SKM-1 treated with dmso at 0.1 percent for 144 hours (cell line): ENCODE results near the gene FBXO9.

Experiments
- DNase-seq: peaks from one replicate; lab custom pipeline; 2025; ENCODE audit not compliant: unreplicated experiment; lab: John Stamatoyannopoulos, UW

FBXO9 gene

DNA sequence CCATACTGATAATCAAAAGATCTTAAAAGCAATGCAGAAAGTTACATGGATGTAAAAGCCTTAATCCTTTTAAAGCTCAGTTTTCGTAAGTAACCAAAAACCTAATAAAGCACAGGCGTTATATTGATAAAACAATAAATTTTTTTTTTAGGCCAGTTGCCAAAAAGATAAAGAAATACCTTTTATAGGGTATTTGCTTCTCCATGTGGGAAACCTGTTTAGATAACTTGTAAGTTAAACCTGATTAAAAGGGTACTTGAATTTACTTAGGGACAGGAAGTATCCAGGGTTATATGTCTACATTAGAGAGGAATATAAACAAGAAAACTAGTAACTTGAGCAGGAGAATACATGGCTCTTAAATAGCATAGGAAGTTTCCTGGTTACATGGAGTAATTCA, 21.1 kb downstream of the FBXO9 start:
- DNase-seq, result no peak

- DNase-seq, result no peak
These were observed 24.7 kb downstream of the FBXO9 start for GRCh38 chr6:53089948-53090347.

DNA sequence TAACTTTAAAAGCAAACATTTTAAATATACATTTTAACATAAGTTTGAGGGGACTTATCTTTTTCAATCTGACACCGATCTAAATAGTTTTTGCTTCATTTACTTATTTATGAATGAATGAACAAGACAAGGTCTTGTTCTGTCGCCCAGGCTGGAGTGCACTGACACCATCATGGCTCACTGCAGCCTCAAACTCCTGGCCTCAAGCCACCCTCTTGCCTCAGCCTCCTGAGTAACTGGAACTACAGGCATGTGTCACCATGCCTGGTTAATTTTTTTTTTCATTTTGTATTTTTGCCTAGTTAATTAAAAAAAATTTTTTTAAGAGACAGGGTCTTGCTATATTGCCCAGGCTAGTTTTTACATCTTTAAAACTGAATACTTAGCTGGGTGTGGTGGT, 25.4 kb downstream of the FBXO9 start:
- DNase-seq, result no peak

DNA sequence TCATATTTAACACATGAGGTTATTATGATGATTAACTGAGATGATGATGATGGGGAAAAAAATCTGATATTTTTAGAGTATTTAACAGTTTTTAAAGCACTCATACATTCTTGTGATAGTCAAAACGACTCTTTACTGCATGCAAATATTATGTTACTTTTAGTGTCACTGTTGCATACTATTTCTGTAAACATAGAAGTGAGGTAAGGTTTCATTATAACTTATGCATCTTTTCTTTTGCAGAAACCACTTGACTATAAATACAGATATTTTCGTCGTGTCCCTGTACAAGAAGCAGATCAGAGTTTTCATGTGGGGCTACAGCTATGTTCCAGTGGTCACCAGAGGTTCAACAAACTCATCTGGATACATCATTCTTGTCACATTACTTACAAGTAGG, 30.1 kb downstream of the FBXO9 start:
- no peak for DNase-seq

GRCh38 chr6:53095716-53096115, 30.5 kb downstream of the FBXO9 start:
- no peak for DNase-seq

- DNase-seq, result no peak
These were observed 35.4 kb downstream of the FBXO9 start for GRCh38 chr6:53100561-53100960.

- DNase-seq, result no peak
These were observed 35.8 kb downstream of the FBXO9 start for GRCh38 chr6:53101006-53101405.

DNA sequence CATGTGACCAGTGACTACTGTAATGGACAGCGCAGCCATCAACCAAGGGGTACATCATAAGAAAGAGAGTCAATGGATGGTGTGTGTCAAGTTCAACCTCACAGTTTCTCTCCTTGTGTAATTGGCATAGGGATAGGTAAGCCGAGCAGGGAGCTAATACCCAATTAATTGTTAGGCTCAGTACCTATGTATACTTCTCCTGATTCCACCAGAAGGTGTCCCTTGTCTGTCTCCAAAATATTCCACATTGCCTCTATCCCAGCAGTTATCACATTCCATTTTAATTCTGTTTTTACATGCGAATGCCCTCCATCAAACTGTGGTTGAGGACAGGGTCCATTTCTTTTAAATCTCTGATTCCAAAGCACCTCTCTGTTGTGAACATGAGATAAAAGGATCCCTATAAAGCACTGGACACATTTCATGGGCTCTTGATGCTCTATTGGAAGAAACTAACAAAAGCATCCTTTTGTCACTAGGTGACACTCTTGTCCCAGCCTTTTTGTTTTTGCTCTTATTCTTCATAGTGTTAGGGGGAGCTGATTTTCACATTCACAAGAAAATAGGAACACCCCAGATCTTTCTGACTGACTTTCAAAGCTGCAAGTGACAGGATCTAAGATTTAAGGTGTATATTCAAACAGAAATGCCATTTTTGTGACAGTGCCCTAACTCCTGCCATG, 38.9 kb downstream of the FBXO9 start:
- no peak for DNase-seq

DNA sequence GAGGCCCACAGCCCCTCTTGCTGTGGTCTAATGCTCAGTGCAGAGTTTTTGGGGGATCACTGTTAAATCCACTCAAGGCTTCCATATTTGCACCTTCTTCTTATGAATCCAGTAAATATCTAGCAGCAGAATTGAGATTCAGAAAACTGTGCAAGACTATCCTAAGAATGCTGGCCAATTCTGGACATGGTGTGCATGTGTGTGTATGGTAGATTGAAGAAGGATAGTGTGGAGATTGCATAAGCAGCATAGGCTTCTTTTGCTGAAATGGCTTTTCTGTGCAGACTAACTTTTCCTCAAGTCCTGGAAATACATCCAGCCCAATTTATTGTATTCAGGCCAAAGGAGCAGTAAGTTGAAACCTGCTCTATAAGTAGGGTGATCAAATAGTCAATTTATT, 39.7 kb downstream of the FBXO9 start:
- no peak for DNase-seq

GRCh38 chr6:53107091-53107490, 41.9 kb downstream of the FBXO9 start:
- no peak for DNase-seq

DNA sequence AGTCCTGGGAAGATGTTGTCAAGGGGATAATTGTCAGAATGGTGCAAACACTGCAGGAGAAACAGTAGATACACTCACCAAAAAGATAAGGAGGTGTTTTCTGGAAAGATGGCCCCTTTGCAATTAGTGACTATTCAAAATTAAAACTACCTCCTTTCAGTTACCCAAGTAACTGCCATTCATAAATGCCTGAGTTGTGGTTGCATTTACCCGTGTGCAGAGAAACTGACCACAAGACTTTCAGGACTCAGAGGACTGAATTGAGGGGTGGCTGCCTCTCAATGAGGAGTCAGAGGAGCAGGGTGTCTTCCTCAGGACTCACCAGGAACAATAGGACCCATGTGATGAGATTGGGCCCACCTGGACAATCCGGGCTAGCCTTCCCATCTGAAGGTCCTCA, 44.4 kb downstream of the FBXO9 start:
- no peak for DNase-seq

- DNase-seq, result no peak
These were observed 46.7 kb downstream of the FBXO9 start for GRCh38 chr6:53111865-53112264.

DNA sequence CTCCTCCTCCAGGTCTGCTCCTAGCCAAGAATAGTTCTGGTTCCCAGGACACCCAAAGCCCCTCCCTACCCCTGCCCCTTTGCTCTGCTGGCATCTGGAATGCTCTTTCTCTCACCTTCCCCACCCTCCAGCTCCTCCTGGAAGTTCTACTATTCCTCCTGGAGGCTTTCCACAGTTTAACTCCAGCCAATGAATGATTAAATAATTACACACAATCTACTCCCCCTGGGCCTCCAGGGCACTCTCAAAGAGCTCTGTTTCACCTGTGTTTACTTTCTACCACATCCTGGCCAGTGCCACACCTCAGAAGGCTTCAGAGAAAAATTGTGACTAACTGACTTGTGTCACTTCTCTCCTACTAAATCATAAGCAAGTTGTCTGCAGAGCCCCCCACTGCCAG, 47.2 kb downstream of the FBXO9 start:
- no peak for DNase-seq

DNA sequence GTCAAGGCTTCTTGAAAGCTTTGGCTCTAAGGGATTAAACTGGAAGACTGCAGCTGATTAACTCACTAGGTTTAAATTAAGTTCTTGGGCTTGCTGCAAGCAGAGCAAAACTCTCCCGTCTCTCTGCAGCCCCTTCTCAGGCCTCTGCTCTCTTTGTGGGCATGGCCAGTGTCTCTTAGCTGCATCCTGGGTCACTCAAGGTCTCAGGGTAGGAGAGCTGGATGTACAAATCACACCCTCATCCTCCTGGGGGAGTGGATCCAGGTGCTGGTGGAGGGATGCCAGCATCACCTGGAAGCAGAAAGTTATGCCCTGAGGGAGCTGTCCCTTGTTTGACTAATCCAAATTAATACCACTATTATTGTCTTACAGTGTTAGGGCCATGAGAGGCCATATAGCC, 47.7 kb downstream of the FBXO9 start:
- no peak for DNase-seq

DNA sequence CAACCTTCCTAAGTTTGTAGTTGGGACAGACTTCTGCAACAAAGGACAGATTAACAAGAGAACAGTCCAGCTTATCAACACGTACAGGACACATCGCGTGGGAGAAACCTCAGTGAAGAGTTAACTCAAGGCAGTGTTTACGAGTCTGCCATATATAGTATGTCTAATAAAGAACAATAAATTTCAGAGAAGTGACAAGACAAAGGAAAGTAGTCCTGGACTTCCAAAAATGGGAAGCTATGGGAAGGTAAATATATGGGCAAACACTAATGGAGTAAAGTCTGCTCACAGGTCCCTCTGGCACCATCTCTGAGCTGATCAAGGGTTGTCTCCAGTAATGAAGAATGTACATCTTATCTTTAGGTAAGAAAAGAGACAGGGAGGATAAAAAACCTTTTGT, 48.5 kb downstream of the FBXO9 start:
- no peak for DNase-seq

GRCh38 chr6:53115113-53115512, 49.9 kb downstream of the FBXO9 start:
- no peak for DNase-seq

- DNase-seq, result no peak
These were observed 50.5 kb downstream of the FBXO9 start for GRCh38 chr6:53115741-53116140.

DNA sequence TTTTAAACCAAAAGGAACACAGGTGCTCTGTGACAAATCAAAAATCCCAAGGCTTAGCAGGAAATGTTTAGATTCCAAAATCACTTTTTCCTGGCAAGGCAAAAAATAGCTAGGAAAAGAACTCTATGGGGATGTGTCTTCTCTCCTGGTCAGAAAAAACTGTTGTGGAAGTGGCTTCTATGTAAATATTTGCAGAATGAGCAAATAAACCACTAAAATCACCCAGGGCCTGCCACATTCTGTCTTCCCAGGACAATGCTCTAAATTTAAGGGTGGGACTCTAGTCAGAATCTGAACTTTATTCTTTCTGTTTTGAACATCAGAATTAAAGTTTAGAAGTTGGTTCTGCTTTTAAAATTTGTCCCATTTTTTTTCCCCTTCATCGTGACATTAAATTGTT, 54.1 kb downstream of the FBXO9 start:
- DNase-seq, result no peak

DNA sequence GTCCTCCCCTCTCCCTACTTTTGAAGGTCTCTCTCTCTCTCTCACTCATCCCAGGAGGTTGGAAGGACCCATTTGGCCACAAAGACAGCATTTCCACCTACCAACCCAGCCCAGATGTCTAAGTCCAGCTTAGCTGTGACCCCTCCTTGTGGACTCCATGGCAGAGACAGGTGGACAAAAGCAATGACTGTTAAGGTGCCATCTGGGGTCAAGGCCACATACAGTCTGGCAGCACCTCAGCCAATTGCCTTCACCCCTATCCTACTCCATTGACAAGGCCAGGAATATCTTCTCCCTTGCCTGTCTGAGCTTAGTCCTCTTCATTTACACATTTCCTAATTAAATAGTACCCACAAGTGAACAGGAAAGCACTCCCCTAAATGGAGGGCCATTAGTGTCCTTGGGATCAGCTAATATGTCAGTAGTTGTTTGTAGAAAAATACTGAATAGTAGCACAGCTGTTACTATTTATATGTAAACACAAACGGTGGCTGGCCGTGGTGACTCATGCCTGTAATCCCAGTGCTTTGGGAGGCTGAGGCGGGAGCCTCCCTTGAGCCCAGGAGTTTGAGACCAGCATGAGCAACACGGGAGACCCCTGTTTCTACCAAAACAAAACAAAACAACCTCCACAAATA, 54.7 kb downstream of the FBXO9 start:
- no peak for DNase-seq

DNA sequence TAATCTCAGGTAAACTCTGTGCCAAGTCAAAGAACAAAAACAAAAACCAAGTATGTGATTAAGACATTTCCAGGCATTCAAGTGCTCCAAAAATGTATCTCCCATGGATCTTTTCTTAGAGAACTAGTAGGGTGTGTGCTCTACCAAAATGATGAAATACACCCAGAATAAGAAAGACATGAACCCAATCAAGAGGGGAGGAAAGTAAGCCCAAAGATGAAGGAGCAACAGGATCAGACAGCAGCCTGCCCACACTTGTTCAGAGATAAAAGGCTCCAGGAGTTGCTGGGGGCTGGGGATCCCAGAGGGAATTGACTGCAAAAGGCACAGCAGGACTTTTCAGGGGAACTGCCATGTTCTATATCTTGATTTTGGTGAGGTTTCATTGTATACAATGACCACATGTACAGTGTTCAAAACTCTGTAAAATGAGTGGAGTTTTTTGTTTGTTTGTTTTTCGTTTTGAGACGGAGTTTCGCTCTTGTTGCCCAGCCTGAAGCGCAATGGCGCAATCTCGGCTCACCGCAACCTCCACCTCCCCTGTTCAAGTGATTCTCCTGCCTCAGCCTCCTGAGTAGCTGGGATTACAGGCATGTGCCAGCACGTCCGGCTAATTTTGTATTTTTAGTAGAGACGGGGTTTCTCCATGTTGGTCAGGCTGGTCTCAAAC, 59.1 kb downstream of the FBXO9 start:
- DNase-seq, result no peak

GRCh38 chr6:53125276-53125675, 60.1 kb downstream of the FBXO9 start:
- no peak for DNase-seq

- no peak for DNase-seq
These were observed 63.6 kb downstream of the FBXO9 start for GRCh38 chr6:53128842-53129241.
